Dermis blood vessel endothelial cell (primary cell): Measurements from ENCODE around the gene POLR3H. TPM values are rescaled to one million over a fixed set of nuclear protein-coding genes. Genes with fewer than 3 reads are reported as not detected.
"Not testable (repeated sequence)": the region's sequence is repeated elsewhere in the genome, so short reads cannot be mapped to it uniquely, and the experiment has no call there.

Experiments
- DNase-seq: peaks from one replicate; pipeline ENCODE4 v3.0.0; 2010
- total RNA-seq: library from RNA; depleted of rRNA; stranded (reverse); fragments of >200 nt; gene quantifications from 2 replicates; pipeline ENCODE4 v1.2.3, GENCODE V29; 2014

POLR3H gene
- total RNA-seq, 1 donor from 2014 or later = 11.7 TPM

- peak; percentile 53 for DNase-seq
Observed at GRCh38 chr22:41563051-41563711, 18.9 kb upstream of the POLR3H start.

GRCh38 chr22:41562461-41562860, 18.2 kb upstream of the POLR3H start:
- no peak for DNase-seq

- DNase-seq = no peak
Observed at GRCh38 chr22:41561788-41562187, 17.5 kb upstream of the POLR3H start.

GRCh38 chr22:41561335-41561734, 17.1 kb upstream of the POLR3H start:
- no peak for DNase-seq

GRCh38 chr22:41560095-41560471, 15.8 kb upstream of the POLR3H start:
- DNase-seq = no peak

- not testable (repeated sequence) for DNase-seq
Observed at GRCh38 chr22:41558241-41558630, 14.0 kb upstream of the POLR3H start.

GRCh38 chr22:41557401-41558240, 13.4 kb upstream of the POLR3H start:
- DNase-seq = peak; percentile 69

- DNase-seq = no peak
Observed at GRCh38 chr22:41556561-41556960, 12.3 kb upstream of the POLR3H start.

- DNase-seq = no peak
Observed at GRCh38 chr22:41555325-41555982, 11.2 kb upstream of the POLR3H start.

GRCh38 chr22:41551877-41552582, 7.8 kb upstream of the POLR3H start:
- DNase-seq = no peak

GRCh38 chr22:41550952-41551491, 6.8 kb upstream of the POLR3H start:
- DNase-seq = no peak

- DNase-seq = no peak
Observed at GRCh38 chr22:41548830-41549211, 4.6 kb upstream of the POLR3H start.

- no peak for DNase-seq
Observed at GRCh38 chr22:41544671-41545476, 604 bp upstream of the POLR3H start.

- no peak for DNase-seq
Observed at GRCh38 chr22:41542224-41542623, 2.0 kb downstream of the POLR3H start.

GRCh38 chr22:41541484-41541883, 2.8 kb downstream of the POLR3H start:
- DNase-seq = no peak

- DNase-seq = no peak
Observed at GRCh38 chr22:41540365-41540764, 3.9 kb downstream of the POLR3H start.

GRCh38 chr22:41540006-41540315, 4.3 kb downstream of the POLR3H start:
- DNase-seq = no peak

- DNase-seq = no peak
Observed at GRCh38 chr22:41539146-41540005, 4.9 kb downstream of the POLR3H start.

GRCh38 chr22:41538583-41538982, 5.7 kb downstream of the POLR3H start:
- DNase-seq = no peak

- no peak for DNase-seq
Observed at GRCh38 chr22:41537203-41537602, 7.1 kb downstream of the POLR3H start.

GRCh38 chr22:41535244-41535643, 9.0 kb downstream of the POLR3H start:
- peak; percentile 36 for DNase-seq
